SH-SY5Y (cell line): ENCODE measurements around the gene IPO11.

Experiments used
- GATA2 ChIP-seq: IDR thresholded peaks from 2 replicates; pipeline ENCODE4 v1.6.1; 2011; ENCODE audit warnings: mild to moderate bottlenecking, low read depth, low read length
- GATA3 ChIP-seq: IDR thresholded peaks from 2 replicates; pipeline ENCODE4 v1.6.1; 2011; ENCODE audit warnings: low read depth, mild to moderate bottlenecking, low read length, moderate library complexity

IPO11 gene

GRCh38 chr5:62590387-62590786, 177.8 kb downstream of the IPO11 start:
- TF ChIP-seq GATA2 = no peak
- no peak for TF ChIP-seq GATA3

GRCh38 chr5:62592558-62592957, 180.0 kb downstream of the IPO11 start:
- TF ChIP-seq GATA2 (no peak), GATA3 (no peak)

- TF ChIP-seq GATA2 (no peak), GATA3 (no peak)
Observed at GRCh38 chr5:62593331-62593730, 180.8 kb downstream of the IPO11 start.

GRCh38 chr5:62594364-62594984, 181.9 kb downstream of the IPO11 start:
- TF ChIP-seq GATA3 (no peak), GATA2 (no peak)

- TF ChIP-seq GATA2 (no peak), GATA3 (no peak)
Observed at GRCh38 chr5:62596096-62596495, 183.5 kb downstream of the IPO11 start.

GRCh38 chr5:62596691-62597090, 184.1 kb downstream of the IPO11 start:
- no peak for TF ChIP-seq GATA2
- TF ChIP-seq GATA3 = no peak

GRCh38 chr5:62597314-62597713, 184.8 kb downstream of the IPO11 start:
- TF ChIP-seq GATA2 (no peak), GATA3 (no peak)

GRCh38 chr5:62600560-62601252, 188.1 kb downstream of the IPO11 start:
- TF ChIP-seq GATA3 (no peak), GATA2 (no peak)

GRCh38 chr5:62603934-62604333, 191.4 kb downstream of the IPO11 start:
- TF ChIP-seq GATA3 = no peak
- no peak for TF ChIP-seq GATA2

GRCh38 chr5:62605638-62606037, 193.1 kb downstream of the IPO11 start:
- TF ChIP-seq GATA3 (no peak), GATA2 (no peak)

GRCh38 chr5:62606878-62607277, 194.3 kb downstream of the IPO11 start:
- TF ChIP-seq GATA3 (no peak), GATA2 (no peak)

GRCh38 chr5:62607615-62608014, 195.1 kb downstream of the IPO11 start:
- TF ChIP-seq GATA3 = no peak
- TF ChIP-seq GATA2 = no peak

- TF ChIP-seq GATA3 (no peak), GATA2 (no peak)
Observed at GRCh38 chr5:62608529-62609511, 196.3 kb downstream of the IPO11 start.

- TF ChIP-seq GATA2 (no peak), GATA3 (no peak)
Observed at GRCh38 chr5:62614355-62614754, 201.8 kb downstream of the IPO11 start.
